ENCODE measurements around the gene EFNA5. TPM values are rescaled to one million over a fixed set of nuclear protein-coding genes. Genes with fewer than 3 reads are reported as not detected.

EFNA5 gene
- total RNA-seq: 27.9 TPM

DNA sequence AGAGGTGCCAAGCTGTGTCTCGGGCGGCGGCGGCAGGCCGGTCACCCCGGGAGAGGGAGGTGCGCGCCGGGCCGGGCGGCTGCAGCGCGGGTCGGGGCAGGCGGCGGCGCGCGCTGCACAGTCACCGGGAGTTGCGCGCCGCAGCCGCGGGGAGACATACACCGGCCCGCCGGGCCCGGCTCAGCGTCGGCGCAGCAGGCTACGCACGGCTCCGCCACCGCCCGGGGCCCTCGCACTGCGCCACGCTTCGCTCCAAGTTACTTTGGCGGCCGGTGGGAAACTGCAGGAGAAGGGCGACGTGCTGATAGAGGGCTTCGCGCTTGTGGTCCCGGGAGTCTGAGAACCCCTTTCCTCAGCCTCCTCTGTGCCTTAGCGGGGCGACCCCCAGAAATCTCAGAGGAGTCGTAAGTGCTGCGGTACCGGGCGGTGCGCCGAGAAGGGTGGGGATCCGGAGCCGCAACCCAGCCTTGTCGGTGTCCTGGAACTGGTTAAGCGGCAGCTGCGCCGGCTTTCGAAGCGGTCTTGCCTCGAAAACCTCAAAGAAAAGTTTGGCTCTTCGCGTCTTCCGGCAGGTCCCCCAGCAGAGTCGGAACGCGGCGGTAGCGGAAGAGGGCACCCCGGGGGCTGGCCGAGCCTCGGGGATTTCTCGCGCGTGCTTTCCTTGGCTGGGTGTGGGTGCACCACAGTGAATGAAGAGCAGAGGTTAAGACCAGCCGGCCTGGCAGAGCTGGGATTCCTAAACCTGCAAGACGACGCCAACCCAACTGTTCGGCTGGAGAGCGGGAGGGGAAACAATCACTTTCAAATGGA lies at the start of gene EFNA5:
Gene EFNA5, minus strand, starts transcription at position 6 of the 810 bp plus-strand sequence.
- DNase-seq (ENCODE audit: low spot score): peak; percentile 25

GRCh38 chr5:107719034-107719606 lies 48.4 kb upstream of the EFNA5 start:
- no peak for DNase-seq (ENCODE audit: low spot score)

- no peak for DNase-seq (ENCODE audit: low spot score)
These were observed 47.1 kb upstream of the EFNA5 start for GRCh38 chr5:107717816-107718215.

DNA sequence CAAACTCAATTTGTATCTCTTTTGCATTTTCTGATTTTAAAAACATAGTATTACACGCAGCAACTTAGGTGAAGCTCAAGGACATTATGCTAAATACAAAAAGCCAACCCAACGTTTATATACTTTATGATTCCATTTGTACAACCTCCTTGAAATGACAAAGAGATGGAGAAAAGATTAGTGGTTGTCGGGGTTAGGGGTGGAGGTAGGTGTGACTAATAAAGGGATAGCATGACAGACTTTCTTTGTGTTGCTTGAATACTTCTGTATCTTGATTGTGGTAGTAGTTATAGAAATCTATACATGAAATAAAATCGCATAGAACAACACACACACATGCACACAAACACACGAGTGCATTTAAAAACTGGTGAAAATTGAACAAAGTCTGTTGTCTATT lies 42.5 kb upstream of the EFNA5 start:
- DNase-seq (ENCODE audit: low spot score): no peak

- DNase-seq (ENCODE audit: low spot score): no peak
These were observed 41.7 kb upstream of the EFNA5 start for GRCh38 chr5:107712359-107712870.

DNA sequence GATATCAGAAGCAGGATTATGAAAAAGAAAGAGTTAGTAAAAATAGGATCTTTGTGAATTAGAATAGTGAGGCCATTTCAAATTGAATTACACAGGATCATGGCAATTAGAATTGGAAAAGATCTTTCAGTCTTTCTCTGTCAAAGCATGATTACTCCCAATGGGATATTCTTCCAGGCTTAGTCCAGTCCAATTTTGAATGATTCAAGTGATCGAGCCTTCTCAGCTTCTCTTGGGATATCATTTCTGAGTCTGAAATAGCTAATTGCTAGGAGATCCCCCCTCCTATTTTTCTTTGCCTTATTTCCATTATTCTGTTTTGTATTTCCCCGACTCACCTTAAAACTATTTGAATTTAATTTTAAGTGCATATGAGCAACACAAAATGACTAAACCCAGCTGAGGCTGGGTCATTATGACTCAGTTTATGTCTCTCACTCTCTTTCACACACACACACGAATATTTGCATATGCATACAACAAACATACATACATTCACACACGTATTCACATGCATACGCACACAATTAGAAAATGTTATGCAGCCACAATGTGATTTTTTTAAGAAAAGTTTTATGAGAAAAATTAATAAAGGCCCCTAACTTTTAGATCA lies 34.8 kb upstream of the EFNA5 start:
- no peak for DNase-seq (ENCODE audit: low spot score)

DNA sequence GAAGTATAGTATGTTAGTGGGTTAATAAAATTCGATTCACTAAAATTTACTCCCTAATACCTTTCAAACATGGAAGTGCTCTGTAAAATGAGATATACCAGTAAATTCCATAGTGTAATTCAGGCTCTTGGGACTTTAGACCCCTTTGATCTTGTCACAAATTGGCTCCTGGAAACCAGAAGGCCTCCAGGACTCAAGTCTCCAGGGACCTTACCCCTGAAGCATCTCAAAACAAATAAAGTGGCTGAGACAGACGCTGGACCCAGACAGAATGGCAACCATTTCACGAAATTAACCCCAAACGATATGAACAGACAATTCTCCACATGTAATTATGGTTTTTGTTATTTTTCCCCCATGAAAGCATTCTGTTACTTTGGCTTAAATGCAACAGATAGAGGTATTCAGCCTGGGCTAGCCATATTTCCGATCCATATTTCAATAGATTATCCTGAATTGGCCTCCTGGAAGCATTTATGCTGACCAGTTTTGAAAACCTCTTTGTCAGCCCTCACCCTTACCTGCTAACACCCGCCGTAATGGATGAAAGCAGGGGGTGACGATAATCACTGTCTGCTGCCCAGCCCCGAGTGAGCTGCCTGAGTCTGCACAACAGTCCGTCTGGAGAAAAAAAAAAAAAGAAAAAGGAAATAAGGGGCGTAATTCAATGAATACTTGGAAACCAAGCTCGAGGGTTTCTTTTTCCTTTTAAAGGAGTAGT lies 34.1 kb upstream of the EFNA5 start:
- DNase-seq (ENCODE audit: low spot score): no peak

- DNase-seq (ENCODE audit: low spot score): no peak
These were observed 29.7 kb upstream of the EFNA5 start for GRCh38 chr5:107700481-107700880.

GRCh38 chr5:107699425-107699824 lies 28.7 kb upstream of the EFNA5 start:
- no peak for DNase-seq (ENCODE audit: low spot score)

GRCh38 chr5:107698286-107698685 lies 27.5 kb upstream of the EFNA5 start:
- DNase-seq (ENCODE audit: low spot score): no peak

GRCh38 chr5:107696498-107696897 lies 25.8 kb upstream of the EFNA5 start:
- DNase-seq (ENCODE audit: low spot score): no peak

- no peak for DNase-seq (ENCODE audit: low spot score)
These were observed 25.3 kb upstream of the EFNA5 start for GRCh38 chr5:107696080-107696479.

DNA sequence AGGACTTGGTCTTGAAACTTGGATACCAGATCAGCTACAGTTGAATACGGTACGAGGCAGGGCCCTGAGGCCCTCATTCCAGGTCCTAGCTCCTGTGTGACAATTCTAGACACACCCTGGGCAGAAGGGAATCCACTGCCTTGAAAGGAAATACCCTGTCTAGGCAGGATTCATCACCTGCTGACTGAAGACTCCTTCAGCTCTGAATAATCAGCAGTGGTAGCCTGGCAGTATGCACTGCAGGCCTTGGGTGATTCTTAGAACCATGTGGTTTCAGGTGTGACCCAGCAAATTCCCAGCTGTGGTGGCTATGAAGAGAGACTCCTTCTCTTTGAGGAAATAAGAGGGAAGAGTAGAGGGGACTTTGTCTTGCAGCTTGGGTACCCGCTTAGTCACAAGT lies 17.2 kb upstream of the EFNA5 start:
- no peak for DNase-seq (ENCODE audit: low spot score)

DNA sequence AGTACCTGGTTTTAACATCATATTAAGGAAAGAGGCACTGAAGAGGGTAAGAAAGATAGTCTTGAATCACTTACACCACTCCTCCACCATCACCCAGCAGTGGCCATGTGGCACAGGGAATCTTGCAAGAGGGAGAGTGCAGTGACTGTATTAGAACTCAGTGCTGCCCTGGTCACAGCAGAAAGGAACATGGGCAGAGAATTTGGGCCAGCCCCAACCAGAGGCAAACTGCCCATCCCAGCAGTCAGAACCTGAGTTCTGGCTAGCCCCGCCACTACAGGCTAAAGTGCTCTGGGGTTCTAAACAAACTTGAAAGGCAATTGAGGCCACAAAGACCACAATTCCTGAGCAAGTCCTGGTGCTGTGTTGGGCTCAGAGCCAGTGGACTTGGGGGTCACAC lies 16.7 kb upstream of the EFNA5 start:
- DNase-seq (ENCODE audit: low spot score): no peak

GRCh38 chr5:107682533-107682932 lies 11.8 kb upstream of the EFNA5 start:
- DNase-seq (ENCODE audit: low spot score): no peak

DNA sequence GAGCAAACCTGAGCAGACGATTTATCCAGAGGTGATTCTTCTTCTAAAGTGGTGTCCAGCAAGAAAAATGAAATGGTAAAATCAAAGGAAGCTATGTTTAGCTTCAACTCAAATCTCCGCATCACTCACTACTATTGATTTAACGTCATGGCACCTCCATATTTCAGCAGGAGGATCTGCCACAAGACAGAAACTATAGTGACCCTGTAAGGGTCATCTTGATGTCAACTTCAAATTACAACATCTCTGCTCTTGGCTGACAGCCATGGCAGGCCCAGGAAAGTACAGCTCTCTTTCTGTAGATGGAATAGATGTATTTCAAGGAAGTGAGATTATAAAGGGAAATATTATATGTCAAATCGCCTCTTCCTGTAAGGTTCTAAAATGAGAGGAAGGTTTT lies 10.1 kb upstream of the EFNA5 start:
- DNase-seq (ENCODE audit: low spot score): no peak

DNA sequence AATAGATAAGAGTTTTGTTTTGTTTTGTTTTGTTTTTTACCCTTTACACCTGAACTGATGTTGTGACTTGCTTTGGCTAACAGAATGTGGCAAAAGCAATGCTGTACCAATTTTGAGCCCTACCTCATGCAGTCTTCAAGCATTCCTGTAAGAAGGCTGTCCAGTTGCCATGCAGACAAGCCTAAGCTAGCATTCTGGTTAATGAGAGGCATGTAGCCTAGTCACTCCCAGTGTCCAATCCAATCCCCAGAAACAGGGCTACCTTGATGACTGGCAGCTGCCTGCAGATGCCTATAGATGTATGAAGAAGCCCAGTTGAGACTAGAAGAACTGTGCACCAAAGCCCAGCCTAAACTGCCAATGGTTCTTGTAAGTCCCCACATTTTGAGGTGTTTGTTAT lies 9.4 kb upstream of the EFNA5 start:
- no peak for DNase-seq (ENCODE audit: low spot score)

DNA sequence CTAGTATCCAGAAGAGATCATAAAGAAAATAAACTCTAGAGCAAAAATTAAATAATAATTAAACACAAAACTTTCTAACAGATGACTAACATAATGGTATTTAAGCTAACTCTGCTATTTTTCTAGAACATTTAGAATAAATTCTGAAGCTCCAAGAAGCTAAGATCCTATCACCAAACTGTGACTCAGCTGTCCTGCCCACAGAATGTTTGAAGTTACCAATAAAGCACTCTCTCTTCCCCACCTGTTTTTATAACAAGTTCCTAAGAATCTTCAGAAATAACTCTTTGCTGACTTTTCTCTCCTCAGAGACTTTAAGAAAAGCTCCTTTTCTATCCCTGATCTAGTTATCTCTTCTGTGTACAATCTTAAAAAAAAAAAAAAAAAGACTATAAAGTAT lies 6.0 kb upstream of the EFNA5 start:
- no peak for DNase-seq (ENCODE audit: low spot score)

GRCh38 chr5:107675201-107675600 lies 4.5 kb upstream of the EFNA5 start:
- DNase-seq (ENCODE audit: low spot score): no peak

GRCh38 chr5:107674655-107675054 lies 3.9 kb upstream of the EFNA5 start:
- DNase-seq (ENCODE audit: low spot score): no peak

- DNase-seq (ENCODE audit: low spot score): peak; percentile 90
These were observed 2.8 kb upstream of the EFNA5 start for GRCh38 chr5:107673368-107674136.

- no peak for DNase-seq (ENCODE audit: low spot score)
These were observed 2.3 kb upstream of the EFNA5 start for GRCh38 chr5:107673039-107673367.

All from mucosa of gallbladder (tissue), 1 donor.